ENCODE data around the gene TBC1D22A. TPM values are rescaled to one million over a fixed set of nuclear protein-coding genes. Genes with fewer than 3 reads are reported as not detected.

The TBC1D22A gene
- total and polyA plus RNA-seq, 4 donors, result 4.1 to 12.4 (median 8.4) TPM

- Histone ChIP-seq H3K9me3 (ENCODE audit: control insufficient read depth in 4 of 4, low read length in 3 of 4) (no peaks in the 10 kb centered on the region), H3K27ac (ENCODE audit: low read depth in 1 of 2, low read length in 2 of 2) (no peak overlapping the region), H3K4me1 (ENCODE audit: control insufficient read depth in 4 of 4, insufficient read depth in 4 of 4, low read length in 3 of 4) (no peaks in the 10 kb centered on the region), H3K9ac (ENCODE audit: low read depth in 1 of 2, low read length in 2 of 2) (no peak overlapping the region), H3K4me3 (ENCODE audit: low read depth in 1 of 3, low read length in 3 of 3) (no peak overlapping the region), H3K36me3 (ENCODE audit: control insufficient read depth in 4 of 4, insufficient read depth in 3 of 4, low read depth in 1 of 4, low read length in 3 of 4) (peaks cover 1 to 18% (median 12%) of the 10 kb centered on the region in 4 donors), H3K27me3 (ENCODE audit: control insufficient read depth in 4 of 4, insufficient read depth in 4 of 4, low read length in 3 of 4) (no peaks in the 10 kb centered on the region)
- TF ChIP-seq RXRA (IDR thresholded peaks at IDR 0.05) (no peak), NR2F2 (IDR thresholded peaks at IDR 0.05) (no peak), MAX (IDR thresholded peaks at IDR 0.05) (no peak), YY1 (IDR thresholded peaks at IDR 0.05) (no peak), FOXA1 (IDR thresholded peaks at IDR 0.05) (no peak), HNF4G (IDR thresholded peaks at IDR 0.05) (no peak), JUND (IDR thresholded peaks at IDR 0.05) (no peak), SP1 (IDR thresholded peaks at IDR 0.05) (no peak)
- DNase-seq (ENCODE audit: low spot score), result no peak
- WGBS, result 92% methylated on average over 23 of the region's 23 CpGs
Measured at GRCh38 chr22:46916886-46917770, 154.7 kb downstream of the TBC1D22A start.

GRCh38 chr22:46917771-46918101 lies 155.3 kb downstream of the TBC1D22A start:
- TF ChIP-seq TAF1 (conservative IDR thresholded peaks at IDR 0.05) (no peak), SP1 (IDR thresholded peaks at IDR 0.05) (no peak), FOXA2 (IDR thresholded peaks at IDR 0.05) (no peak), RAD21 (IDR thresholded peaks at IDR 0.05) (no peak)
- no peak for DNase-seq (ENCODE audit: low spot score)
- Histone ChIP-seq H3K4me1 (ENCODE audit: control insufficient read depth in 4 of 4, insufficient read depth in 4 of 4, low read length in 3 of 4) (no peaks in the 10 kb centered on the region), H3K9ac (ENCODE audit: low read depth in 1 of 2, low read length in 2 of 2) (no peak overlapping the region), H3K4me3 (ENCODE audit: low read depth in 1 of 3, low read length in 3 of 3) (no peak overlapping the region), H3K9me3 (ENCODE audit: control insufficient read depth in 4 of 4, low read length in 3 of 4) (no peaks in the 10 kb centered on the region), H3K36me3 (ENCODE audit: control insufficient read depth in 4 of 4, insufficient read depth in 3 of 4, low read depth in 1 of 4, low read length in 3 of 4) (peaks cover 1 to 16% (median 12%) of the 10 kb centered on the region in 4 donors), H3K27ac (ENCODE audit: low read depth in 1 of 2, low read length in 2 of 2) (no peak overlapping the region), H3K27me3 (ENCODE audit: control insufficient read depth in 4 of 4, insufficient read depth in 4 of 4, low read length in 3 of 4) (no peaks in the 10 kb centered on the region)
- 97% methylated on average over 11 of the region's 11 CpGs for WGBS

- H3K4me3 ChIP-seq (ENCODE audit: low read depth in 1 of 3, low read length in 3 of 3), result no peak overlapping the region
- H3K9me3 ChIP-seq (ENCODE audit: control insufficient read depth in 4 of 4, low read length in 3 of 4), result no peaks in the 10 kb centered on the region
- no peak overlapping the region for H3K9ac ChIP-seq (ENCODE audit: low read depth in 1 of 2, low read length in 2 of 2)
- peaks cover 1 to 14% (median 11%) of the 10 kb centered on the region in 4 donors for H3K36me3 ChIP-seq (ENCODE audit: control insufficient read depth in 4 of 4, insufficient read depth in 3 of 4, low read depth in 1 of 4, low read length in 3 of 4)
- TF ChIP-seq HNF4A (conservative IDR thresholded peaks at IDR 0.05), result no peak
- TF ChIP-seq RXRA (IDR thresholded peaks at IDR 0.05), result no peak
- no peak for TF ChIP-seq MAX (IDR thresholded peaks at IDR 0.05)
- TF ChIP-seq NR2F2 (IDR thresholded peaks at IDR 0.05), result no peak
- H3K27me3 ChIP-seq (ENCODE audit: control insufficient read depth in 4 of 4, insufficient read depth in 4 of 4, low read length in 3 of 4), result no peaks in the 10 kb centered on the region
- no peak overlapping the region for H3K27ac ChIP-seq (ENCODE audit: low read depth in 1 of 2, low read length in 2 of 2)
- WGBS, result 97% methylated on average over 6 of the region's 6 CpGs
- DNase-seq (ENCODE audit: low spot score), result no peak
- no peaks in the 10 kb centered on the region for H3K4me1 ChIP-seq (ENCODE audit: control insufficient read depth in 4 of 4, insufficient read depth in 4 of 4, low read length in 3 of 4)
Measured at GRCh38 chr22:46918197-46918596, 155.7 kb downstream of the TBC1D22A start.

- Histone ChIP-seq H3K9me3 (ENCODE audit: control insufficient read depth in 4 of 4, low read length in 3 of 4) (no peaks in the 10 kb centered on the region), H3K27ac (ENCODE audit: low read depth in 1 of 2, low read length in 2 of 2) (no peak overlapping the region), H3K27me3 (ENCODE audit: control insufficient read depth in 4 of 4, insufficient read depth in 4 of 4, low read length in 3 of 4) (no peaks in the 10 kb centered on the region), H3K4me1 (ENCODE audit: control insufficient read depth in 4 of 4, insufficient read depth in 4 of 4, low read length in 3 of 4) (no peaks in the 10 kb centered on the region), H3K9ac (ENCODE audit: low read depth in 1 of 2, low read length in 2 of 2) (no peak overlapping the region), H3K4me3 (ENCODE audit: low read depth in 1 of 3, low read length in 3 of 3) (no peak overlapping the region), H3K36me3 (ENCODE audit: control insufficient read depth in 4 of 4, insufficient read depth in 3 of 4, low read depth in 1 of 4, low read length in 3 of 4) (peaks cover 1 to 7% (median 4%) of the 10 kb centered on the region in 4 donors)
- no peak for TF ChIP-seq YY1 (IDR thresholded peaks at IDR 0.05)
- TF ChIP-seq CTCF (IDR thresholded peaks at IDR 0.05; ENCODE audit: low read depth, low read length, missing input control), result no peak
- no peak for TF ChIP-seq ATF3 (IDR thresholded peaks at IDR 0.05)
- TF ChIP-seq FOXA1 (IDR thresholded peaks at IDR 0.05), result no peak
- no peak for TF ChIP-seq RAD21 (IDR thresholded peaks at IDR 0.05)
- no peak for DNase-seq (ENCODE audit: low spot score)
Measured at GRCh38 chr22:46922037-46922436, 159.6 kb downstream of the TBC1D22A start.
